ENCODE measurements around the gene WDFY1. TPM values are rescaled to one million over a fixed set of nuclear protein-coding genes. Genes with fewer than 3 reads are reported as not detected.

Gene WDFY1
- total RNA-seq, 1 experiment from 2014 or later = 66.0 TPM

GRCh38 chr2:223841436-223842190, 103.5 kb downstream of the WDFY1 start:
- peaks cover 17% of the 10 kb centered on the region for H3K4me1 Mint-ChIP-seq
- ATAC-seq (no peak), DNase-seq (ENCODE audit: low spot score) (no peak)
- POLR2A ChIA-PET = no interaction called here
- CTCF ChIA-PET = no interaction called here
- no peak overlapping the region for H3K4me3 Mint-ChIP-seq
- TF ChIP-seq AFF4 (CRISPR knock-in tag; IDR thresholded peaks at IDR 0.05; ENCODE audit: borderline replicate concordance) (no peak), ZSCAN18 (CRISPR knock-in tag; IDR thresholded peaks at IDR 0.05) (no peak), TCF7 (CRISPR knock-in tag; IDR thresholded peaks at IDR 0.05; ENCODE audit: low read depth) (no peak), USF1 (CRISPR knock-in tag; IDR thresholded peaks at IDR 0.05) (no peak), ZNF671 (CRISPR knock-in tag; IDR thresholded peaks at IDR 0.05) (no peak), GTF2I (CRISPR knock-in tag; conservative IDR thresholded peaks at IDR 0.05) (no peak), RELA (CRISPR knock-in tag; IDR thresholded peaks at IDR 0.05; ENCODE audit: borderline replicate concordance) (no peak), ZNF512 (CRISPR knock-in tag; IDR thresholded peaks at IDR 0.05; ENCODE audit: borderline replicate concordance) (no peak), CTCF (IDR thresholded peaks at IDR 0.05) (no peak), ZNF416 (CRISPR knock-in tag; IDR thresholded peaks at IDR 0.05) (no peak), USF2 (CRISPR knock-in tag; IDR thresholded peaks at IDR 0.05) (no peak), MAX (CRISPR knock-in tag; IDR thresholded peaks at IDR 0.05) (no peak), HMGA2 (CRISPR knock-in tag; IDR thresholded peaks at IDR 0.05) (no peak), ELF4 (CRISPR knock-in tag; IDR thresholded peaks at IDR 0.05; ENCODE audit: low read depth) (no peak), ATF2 (CRISPR knock-in tag; IDR thresholded peaks at IDR 0.05; ENCODE audit: borderline replicate concordance, low read depth) (no peak), CREM (CRISPR knock-in tag; IDR thresholded peaks at IDR 0.05) (no peak), SP1 (CRISPR knock-in tag; conservative IDR thresholded peaks at IDR 0.05) (no peak)
- H3K36me3 Mint-ChIP-seq = no peaks in the 10 kb centered on the region
- H3K9me3 Mint-ChIP-seq = peaks cover 2% of the 10 kb centered on the region; the same call in 1 of the 2 replicates
- no peak overlapping the region for H3K27ac Mint-ChIP-seq
- no peaks in the 10 kb centered on the region; the same call in 1 of the 2 replicates for H3K27me3 Mint-ChIP-seq (ENCODE audit: low read depth)
